Fibroblast of skin of back (primary cell): ENCODE results near the gene SYNGR2.
A peak's percentile ranks its signal among the peaks of the same experiment; 100 is the strongest.
"Not testable (repeated sequence)": the region's sequence is repeated elsewhere in the genome, so short reads cannot be mapped to it uniquely, and the experiment has no call there.

ENCODE experiments used
- DNase-seq: peaks from one replicate; pipeline ENCODE4 v3.0.0-alpha.2; 2013

SYNGR2 gene

GRCh38 chr17:78144147-78144719, 24.1 kb upstream of the SYNGR2 start:
- DNase-seq = peak; percentile 34

DNA sequence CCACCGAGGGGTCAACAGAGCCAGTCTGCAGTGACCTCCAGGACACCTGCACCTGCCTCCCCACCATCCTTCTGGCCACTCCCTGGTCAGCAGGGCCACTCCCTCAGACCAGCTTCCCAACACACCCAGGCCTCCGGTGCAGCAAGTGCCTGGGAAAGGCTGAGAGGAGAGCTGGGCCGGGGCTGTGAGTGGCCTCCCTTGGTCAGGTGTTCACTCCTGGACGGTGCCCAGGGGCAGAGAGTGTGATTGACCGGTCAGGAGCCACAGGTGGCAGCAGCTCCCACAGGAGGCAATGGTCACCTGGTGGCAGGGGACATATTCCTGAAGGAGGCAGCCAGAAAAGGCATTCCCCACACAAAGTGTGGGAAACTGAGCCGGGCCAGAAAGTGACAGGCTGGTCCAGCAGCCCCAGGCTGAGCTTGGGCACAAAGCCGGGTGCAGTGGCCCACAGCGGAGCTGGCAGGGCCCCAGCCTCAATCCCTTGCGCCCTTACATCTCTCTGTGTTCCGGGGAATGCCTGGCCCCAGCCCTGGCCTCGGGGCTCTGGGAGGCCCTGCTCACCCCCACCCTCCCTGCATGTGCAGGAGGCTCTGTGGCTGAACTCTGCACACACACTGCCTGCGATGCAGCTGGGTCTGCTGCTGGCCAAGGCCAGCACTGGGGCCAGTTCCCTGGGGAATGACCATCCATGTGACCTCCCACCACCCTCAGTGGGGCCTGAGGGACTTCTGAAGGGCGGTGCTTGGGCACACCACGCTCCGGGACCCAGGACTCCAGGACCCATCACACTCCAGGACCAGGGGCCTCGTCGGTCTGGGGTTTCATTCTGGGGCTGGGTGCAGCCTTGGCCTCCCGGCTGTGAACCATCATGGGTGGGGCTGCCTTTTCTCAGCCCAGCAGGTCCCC, 23.4 kb upstream of the SYNGR2 start:
- DNase-seq = no peak

DNA sequence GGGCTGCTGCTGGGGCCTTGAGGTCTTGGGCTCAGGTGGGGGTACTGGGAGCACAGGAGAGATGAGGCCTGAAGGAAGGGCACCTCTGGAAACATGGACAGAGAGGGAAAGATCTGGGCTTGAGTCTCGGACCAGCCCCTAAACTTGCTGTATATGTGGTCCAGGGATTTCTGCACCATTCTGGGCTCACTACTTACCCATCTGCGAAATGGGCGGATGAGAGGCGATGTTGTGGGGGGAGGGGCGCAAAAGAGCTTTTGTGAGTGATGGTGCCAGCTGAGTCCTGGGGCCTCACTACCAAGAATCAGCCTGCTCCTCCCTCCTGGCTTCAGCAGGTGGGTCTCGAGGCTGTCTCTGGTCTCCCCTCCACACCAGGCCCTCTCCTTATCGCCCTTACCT, 21.9 kb upstream of the SYNGR2 start:
- no peak for DNase-seq

GRCh38 chr17:78146881-78147280, 21.5 kb upstream of the SYNGR2 start:
- no peak for DNase-seq

DNA sequence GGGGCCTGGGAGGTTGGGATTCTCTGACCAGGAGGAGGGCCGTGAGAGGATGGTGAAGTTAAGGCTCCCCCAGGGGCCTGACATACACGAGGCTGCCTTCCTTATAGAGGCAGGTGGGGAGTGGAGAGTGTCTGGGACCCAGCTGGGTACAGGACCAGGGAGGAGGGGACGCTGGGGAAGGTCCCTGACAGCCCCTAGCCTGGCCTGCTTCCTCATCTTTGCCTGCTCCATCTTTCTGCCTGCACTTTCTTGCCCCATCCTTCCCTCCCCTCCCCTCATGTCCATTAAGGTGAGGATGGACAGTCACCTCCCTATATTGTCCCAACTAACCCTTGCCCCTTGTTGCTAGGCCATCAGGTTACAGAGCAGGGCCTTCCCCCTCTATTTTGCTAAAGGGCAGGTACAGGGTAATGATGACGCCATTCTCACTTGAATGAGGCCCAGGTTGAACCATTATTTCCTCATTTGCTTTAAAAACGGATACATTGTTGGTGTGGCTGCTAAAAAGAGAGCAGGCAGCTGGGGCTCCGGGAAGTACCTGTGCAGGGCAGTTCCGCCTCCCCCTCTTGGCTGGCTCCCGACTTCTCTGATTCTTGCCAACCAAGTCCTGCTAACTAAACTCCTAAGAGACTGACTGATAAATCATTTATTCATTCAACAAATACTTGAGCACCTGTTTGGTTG, 20.9 kb upstream of the SYNGR2 start:
- no peak for DNase-seq

DNA sequence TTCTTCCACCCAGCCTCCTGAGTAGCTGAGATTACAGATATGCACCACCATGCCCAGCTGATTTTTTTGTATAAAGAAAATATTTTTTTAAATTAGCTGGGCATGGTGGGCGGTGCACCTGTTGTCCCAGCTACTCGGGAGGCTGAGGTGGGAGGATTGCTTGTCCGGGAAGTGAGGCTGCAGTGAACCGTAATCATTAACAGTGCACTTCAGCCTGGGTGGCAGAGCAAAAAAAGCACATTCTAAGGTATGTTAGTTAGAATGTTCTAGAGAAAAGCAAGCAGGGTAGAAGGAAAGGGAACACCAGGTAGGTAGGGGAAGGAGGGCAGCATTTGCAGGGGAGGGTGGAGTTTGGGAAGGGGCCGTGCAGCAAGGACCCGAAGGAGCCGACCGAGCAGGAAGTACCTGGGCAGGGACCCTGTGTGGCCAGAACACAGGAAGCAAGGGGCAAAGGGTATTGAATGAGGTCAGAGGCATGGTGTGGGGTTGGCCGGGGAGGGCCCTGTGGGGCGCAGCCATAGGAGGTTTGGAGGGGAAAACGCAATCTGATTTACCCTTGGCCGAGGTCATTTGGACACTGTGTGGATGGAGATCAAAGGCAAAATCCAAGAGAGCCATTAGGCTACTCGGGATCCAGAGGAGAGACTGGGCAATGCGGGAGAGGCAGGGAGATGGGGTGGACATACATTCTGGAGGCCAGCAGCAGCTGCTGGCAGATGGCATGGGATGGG, 19.9 kb upstream of the SYNGR2 start:
- no peak for DNase-seq

GRCh38 chr17:78151514-78152008, 16.8 kb upstream of the SYNGR2 start:
- DNase-seq = no peak

DNA sequence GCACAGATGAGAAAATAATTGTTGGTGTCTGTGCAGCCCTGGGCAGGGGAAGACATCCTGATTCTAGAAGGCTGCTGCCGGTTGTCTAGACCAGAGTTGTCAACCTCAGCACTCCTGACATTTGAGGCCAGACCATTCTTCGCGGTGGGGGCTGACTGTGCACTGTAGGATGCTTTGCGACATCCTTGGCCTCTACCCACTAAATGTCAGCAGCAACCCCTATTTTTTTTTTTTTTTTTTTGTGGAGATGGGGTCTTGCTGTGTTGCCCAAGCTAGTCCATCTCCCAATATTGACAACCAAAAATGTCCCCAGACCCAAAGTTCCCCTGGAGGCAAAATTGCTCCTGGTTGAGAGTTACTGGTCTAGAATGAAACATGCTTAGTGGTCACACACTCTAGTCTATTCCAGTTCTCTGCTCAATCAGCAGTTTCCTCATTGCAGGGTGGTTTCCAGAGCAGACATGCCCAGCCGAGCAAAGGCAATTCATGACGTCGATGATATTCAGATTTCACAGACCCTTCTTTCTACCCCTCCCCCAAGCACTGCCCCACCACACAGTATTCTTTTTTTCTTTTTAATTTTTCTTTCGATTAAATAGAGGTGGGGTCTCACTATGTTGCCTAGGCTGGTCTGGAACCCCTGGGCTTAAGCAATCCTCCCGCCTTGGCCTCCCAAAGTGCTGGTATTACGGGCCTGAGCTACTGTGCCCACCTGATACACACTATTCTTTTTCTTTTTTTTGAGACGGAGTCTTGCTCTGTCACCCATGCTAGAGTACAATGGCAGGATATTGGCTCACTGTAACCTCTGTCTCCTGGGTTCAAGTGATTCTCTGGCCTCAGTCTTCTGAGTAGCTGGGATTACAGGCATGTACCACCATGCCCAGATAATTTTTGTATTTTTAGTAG, 13.2 kb upstream of the SYNGR2 start:
- no peak for DNase-seq

GRCh38 chr17:78159575-78160158, 8.7 kb upstream of the SYNGR2 start:
- DNase-seq = peak; percentile 28

- no peak for DNase-seq
Observed at GRCh38 chr17:78163881-78164747, 4.3 kb upstream of the SYNGR2 start.

GRCh38 chr17:78164748-78165607, 3.4 kb upstream of the SYNGR2 start:
- no peak for DNase-seq

GRCh38 chr17:78166416-78166815, 2.0 kb upstream of the SYNGR2 start:
- DNase-seq = no peak

GRCh38 chr17:78168903-78169793, 767 bp downstream of the SYNGR2 start:
- peak; percentile 54 for DNase-seq

- no peak for DNase-seq
Observed at GRCh38 chr17:78170692-78171590, 2.6 kb downstream of the SYNGR2 start.

GRCh38 chr17:78171591-78172248, 3.3 kb downstream of the SYNGR2 start:
- not testable (repeated sequence) for DNase-seq
